Stimulated activated CD4-positive, alpha-beta T cell treated with anti-CD3 and anti-CD28 coated beads, TNF-alpha, amount 100 ng/mL, for 48 hours (primary cell): ENCODE data around the gene HLTF.

Source experiments
- DNase-seq, 3 donors: peaks; one replicate each; pipeline ENCODE4 v3.0.0-alpha.2; 2020; ENCODE audit warnings: low read depth in 3 of 3

HLTF gene

GRCh38 chr3:149089395-149089794 is 3.1 kb upstream of the HLTF start:
- no peak for DNase-seq

- no peak for DNase-seq
Observed at GRCh38 chr3:149087208-149087607, 875 bp upstream of the HLTF start.

GRCh38 chr3:149085828-149086231 is 503 bp downstream of the HLTF start:
- DNase-seq: peak in 1 of 3 donors; percentile 5

GRCh38 chr3:149081772-149082171 is 4.6 kb downstream of the HLTF start:
- DNase-seq: no peak

- DNase-seq: no peak
Observed at GRCh38 chr3:149080699-149081091, 5.6 kb downstream of the HLTF start.

GRCh38 chr3:149080011-149080698 is 6.2 kb downstream of the HLTF start:
- DNase-seq: no peak

GRCh38 chr3:149077628-149078027 is 8.7 kb downstream of the HLTF start:
- no peak for DNase-seq

- no peak for DNase-seq
Observed at GRCh38 chr3:149067883-149068282, 18.4 kb downstream of the HLTF start.

GRCh38 chr3:149061776-149062175 is 24.6 kb downstream of the HLTF start:
- DNase-seq: no peak

GRCh38 chr3:149058602-149059001 is 27.7 kb downstream of the HLTF start:
- DNase-seq: no peak

- no peak for DNase-seq
Observed at GRCh38 chr3:149058198-149058597, 28.1 kb downstream of the HLTF start.

GRCh38 chr3:149055575-149055974 is 30.8 kb downstream of the HLTF start:
- no peak for DNase-seq

GRCh38 chr3:149044339-149045083 is 41.8 kb downstream of the HLTF start:
- no peak for DNase-seq

GRCh38 chr3:149042789-149043386 is 43.4 kb downstream of the HLTF start:
- DNase-seq: no peak

GRCh38 chr3:149038322-149038721 is 48.0 kb downstream of the HLTF start:
- no peak for DNase-seq

GRCh38 chr3:149037684-149038083 is 48.6 kb downstream of the HLTF start:
- DNase-seq: no peak

- no peak for DNase-seq
Observed at GRCh38 chr3:149031096-149031495, 55.2 kb downstream of the HLTF start.

- no peak for DNase-seq
Observed at GRCh38 chr3:149026718-149027117, 59.6 kb downstream of the HLTF start.

GRCh38 chr3:149023951-149024350 is 62.4 kb downstream of the HLTF start:
- DNase-seq: no peak

GRCh38 chr3:149021830-149022229 is 64.5 kb downstream of the HLTF start:
- no peak for DNase-seq

- DNase-seq: no peak
Observed at GRCh38 chr3:149020839-149021252, 65.5 kb downstream of the HLTF start.

- DNase-seq: no peak
Observed at GRCh38 chr3:149020196-149020838, 66.0 kb downstream of the HLTF start.
